ENCODE data around the gene GPR37.

GPR37 gene

DNA sequence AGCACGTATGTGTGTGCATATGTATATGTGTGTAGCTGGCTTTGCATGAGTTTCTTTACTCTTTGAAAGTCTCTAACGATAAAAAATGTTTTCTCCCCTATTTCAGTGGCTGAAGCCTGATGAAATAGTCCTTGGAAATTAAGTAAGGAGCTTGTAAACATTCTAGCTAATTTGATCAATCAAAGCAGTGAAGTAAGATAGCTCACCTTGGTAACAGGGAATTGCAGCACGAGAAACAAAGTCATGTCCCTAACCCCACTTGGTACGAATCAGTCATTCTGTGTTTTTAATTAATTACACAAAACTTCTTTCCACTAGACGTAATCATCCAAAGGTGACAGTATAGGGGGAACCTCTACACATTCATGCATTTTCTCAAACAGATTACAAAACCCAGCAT lies 41.5 kb downstream of the GPR37 start:
- DNase-seq, result no peak

DNA sequence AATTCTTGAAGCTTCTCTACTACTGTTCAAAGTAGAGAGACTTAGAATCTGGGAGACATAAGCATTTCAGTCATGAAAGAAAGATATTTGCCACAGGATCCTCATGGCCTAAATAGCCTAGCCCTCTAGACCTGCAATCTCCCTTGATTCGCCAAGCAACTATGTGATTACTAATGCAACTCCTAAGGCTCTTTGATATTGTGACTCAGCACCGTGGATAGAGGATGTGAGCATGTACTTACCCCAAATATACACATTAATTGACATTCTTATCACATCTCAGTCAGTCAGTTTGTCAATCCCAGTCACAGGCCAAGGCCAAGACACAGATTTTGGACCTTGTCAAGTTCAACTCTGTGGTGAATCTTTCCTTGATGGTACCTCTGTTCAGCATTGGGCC lies 42.6 kb downstream of the GPR37 start:
- peak; percentile 35 for DNase-seq

DNA sequence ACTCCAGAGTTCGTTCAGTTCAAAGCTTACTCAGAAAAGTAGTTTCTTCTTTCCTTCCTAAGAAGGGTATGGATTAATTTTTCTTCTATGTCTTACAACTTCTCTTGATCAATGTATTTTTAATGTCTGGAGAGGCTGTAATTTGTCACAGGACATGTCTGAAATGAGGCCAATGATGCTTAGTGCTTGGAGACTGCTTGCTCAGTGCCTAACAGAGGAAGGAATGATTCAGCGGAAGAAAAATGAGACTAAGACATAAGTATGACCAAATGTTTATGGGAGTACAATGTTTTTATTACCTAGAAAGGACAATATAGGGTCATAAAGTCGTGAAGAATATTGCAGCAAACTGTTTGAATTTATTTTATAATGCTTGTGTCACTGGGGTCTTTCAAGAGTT lies 43.3 kb downstream of the GPR37 start:
- no peak for DNase-seq

DNA sequence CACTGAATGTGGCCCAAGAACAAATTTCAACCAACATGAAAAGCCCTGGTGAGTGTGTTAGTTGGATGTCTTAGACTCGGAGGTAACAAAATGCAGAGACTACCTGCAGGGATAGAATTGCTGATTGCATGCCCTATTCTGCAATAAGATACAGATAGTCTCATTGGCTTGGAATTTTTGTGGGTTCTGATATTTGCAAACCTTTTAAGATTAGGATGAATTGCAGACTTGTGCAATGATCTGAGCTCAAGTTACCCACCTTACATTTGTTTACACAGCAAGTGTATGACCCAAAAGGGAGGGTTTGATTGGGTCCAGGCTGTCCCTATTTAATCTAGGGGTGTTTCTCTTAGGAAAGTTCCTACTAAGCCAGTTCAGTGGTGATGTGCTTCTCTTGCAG lies 45.4 kb downstream of the GPR37 start:
- no peak for DNase-seq

DNA sequence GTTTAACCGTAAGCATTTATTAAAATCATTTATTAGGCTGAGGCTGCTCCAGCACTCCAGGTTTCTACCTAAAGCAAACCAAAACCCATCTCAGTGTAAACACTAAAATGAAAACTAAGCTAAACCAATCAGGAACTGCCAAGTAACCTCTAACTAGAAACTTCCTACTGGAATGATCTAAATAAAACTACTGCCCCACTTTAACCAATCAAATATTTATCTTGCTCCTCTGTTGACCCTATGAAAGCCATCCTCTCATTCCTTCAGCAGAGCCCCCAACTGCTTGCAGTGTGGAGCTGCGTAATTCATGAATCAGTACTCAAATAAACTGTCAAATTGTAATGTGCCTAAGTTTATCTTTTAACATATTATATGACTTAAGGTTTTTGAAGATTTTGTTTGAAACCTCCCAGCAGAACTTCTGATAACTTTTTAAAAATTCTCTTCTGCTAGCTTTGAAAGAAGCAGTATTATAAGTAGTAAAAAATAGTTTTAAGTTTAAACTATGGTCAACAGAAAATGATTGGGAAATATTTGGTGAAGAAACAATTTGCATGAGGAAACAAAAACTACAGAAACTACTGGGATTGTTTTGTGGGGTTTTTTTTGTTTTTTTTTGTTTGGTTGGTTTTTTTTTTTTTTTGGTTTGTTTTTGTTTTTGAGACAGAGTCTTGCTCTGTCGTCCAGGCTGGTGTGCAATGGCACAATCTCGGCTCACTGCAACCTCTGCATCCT lies 47.4 kb downstream of the GPR37 start:
- no peak for DNase-seq

DNA sequence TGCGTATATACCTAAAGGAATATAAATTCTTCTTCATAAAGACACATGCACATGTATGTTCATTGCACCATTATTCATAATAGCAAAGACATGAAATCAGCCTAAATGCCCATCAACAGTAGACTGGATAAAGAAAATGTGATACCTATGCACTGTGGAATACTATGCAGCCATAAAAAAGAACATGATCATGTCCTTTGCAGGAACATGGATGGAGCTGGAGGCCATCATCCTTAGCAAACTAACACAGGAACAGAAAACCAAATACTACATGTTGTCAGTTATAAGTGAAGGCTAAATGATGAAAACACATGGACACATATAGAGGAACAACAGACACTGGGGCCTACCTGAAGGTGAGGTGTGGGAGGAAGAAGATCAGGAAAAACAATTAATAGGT lies 48.7 kb downstream of the GPR37 start:
- DNase-seq, result no peak

DNA sequence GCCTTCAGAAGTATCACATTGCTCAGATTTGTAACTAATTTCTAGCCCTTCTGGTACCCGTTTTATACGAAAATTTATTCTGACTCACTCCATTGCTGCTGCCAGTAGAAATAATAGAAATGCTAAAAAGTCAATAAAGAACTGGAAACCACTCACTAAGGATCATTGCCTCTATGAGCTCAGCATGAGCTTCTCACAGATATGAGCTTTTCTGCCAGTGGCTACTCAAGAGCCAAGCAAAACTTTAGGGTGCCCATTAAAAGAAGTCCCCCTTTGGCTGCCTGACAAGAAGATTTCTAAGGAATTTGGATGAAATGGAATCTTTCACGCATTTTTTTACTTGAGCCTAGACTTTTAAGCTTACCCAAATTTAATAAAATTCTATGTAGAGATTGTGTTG lies 52.5 kb downstream of the GPR37 start:
- DNase-seq, result no peak

DNA sequence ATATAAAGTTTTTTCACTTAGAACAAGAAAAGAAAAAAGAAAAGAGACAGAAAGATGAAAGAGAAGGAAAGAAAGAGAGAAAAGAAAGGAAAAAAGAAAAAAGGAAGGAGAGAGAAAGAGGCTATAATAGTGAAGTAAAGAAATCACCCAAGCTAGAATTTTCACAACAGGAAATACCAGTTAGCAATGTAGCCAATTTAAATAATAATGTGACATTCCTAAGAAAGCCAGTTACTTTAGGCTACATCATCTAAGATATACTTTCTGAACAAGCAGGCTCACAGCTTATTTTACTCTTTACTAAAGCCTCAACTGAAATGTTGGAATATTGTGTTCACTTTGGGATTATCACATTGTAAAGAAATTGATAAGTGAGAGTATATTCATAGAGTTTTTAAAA lies 53.6 kb downstream of the GPR37 start:
- no peak for DNase-seq

DNA sequence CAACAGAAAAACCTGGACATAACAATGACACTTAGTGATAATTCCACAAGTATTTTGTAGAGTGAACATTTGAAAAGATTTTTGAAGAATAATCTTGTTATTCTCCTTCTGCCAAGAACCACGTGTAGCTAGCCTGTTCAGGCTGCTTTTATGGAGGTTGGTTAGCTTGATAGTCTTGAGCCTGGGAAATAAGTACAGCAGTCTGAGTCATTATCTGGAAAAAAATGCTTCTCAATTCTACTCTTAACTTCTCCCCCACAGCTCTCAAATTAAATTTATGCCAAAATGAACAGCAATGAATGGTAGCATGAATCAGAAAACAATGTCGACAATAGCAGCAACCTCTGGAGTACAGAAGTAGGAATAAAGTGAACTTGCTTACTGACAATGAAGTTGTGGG lies 63.2 kb downstream of the GPR37 start:
- no peak for DNase-seq

DNA sequence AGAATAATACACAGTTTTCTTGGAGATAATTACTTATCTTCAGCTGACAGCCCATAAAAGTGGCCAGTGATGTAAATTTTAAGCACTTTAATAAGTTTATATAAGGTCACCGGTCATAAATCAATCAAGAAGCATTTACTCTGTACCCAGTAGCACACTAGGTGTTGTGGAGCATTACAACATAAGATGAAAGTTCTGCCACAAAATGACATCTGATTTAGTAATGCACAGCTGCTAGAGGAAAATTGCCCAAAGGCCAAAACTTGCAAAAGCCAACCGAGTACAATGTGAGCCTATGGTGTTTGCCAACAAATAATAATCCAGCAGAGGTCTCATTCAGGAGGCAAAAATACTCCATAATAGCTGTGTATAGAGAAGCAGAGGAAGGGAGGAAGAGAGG lies 63.6 kb downstream of the GPR37 start:
- no peak for DNase-seq

DNA sequence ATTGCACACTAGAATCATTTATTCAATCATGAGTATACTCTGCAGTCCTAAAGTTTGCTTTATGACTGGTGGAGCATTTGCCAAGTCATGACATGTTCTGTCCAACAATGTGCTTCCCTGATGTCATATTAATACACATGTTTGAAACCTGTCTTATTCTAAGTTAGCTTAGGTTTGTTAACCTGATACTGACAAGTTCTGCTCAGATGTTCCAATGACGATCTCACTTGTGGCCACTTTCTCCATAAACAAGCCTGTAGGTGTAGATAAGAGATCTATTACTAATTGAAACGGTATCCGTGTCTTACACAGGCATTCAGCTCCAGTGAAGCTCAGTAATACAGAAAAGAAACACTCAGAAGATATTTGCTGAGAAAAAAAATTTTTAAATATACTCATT lies 64.9 kb downstream of the GPR37 start:
- no peak for DNase-seq

DNA sequence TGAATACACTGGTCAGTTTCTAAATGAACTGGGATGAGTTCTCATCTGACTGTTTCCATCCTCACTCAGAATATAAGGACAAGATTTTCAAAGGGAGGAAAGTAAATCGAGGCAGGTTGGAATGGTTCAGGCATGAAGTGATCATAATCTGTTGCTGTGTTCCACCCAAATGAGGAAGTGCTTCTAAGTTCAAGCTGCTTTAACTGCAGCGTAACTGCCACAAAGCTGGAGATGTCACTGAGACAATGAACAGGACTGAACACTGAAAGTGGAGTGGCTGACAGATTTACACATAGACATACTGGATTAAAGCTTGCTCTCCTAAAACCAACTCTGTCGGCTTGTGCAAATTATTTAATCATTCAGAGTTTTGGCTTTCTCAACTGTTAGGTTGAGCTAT lies 66.6 kb downstream of the GPR37 start:
- no peak for DNase-seq

DNA sequence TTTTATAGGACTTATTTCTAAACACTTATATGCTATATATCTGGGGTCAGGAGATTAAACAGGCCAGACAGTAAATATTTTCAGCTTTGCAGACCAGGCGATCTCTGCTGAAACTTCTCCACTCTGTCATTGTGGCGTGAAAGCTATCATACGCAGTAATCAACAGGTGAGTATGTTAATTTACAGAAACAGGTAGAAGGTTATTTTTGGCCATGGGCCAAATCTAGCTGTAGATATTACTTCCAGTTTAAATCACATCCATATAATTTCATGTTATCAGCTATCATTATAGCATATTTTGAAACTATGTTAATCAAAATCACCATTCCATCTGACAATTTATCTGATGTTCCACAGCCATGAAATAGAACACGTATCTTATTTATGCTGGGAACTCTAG lies 67.8 kb downstream of the GPR37 start:
- DNase-seq, result no peak
